ENCODE results near the gene HECW1.

Gene HECW1

DNA sequence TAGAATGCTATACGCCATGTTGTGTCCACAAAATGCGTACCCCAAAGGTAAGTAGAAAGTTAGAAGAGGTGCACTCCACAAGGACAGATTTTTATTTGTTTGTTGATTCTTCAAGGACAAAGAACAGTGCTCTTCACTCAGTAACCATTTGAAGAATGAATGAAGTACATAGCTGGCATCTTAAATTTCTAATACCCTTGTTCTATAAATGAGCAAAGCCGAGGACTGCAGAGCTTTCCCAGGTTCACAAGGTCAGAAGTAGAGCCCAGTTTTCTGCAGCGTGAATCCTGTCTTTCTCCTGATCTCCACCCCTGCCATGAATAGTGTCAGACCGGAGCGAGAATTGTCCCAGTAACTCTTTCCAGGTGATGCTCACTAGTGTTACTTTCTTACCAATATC, 9.5 kb downstream of the HECW1 start:
- TF ChIP-seq, protein P1, sequence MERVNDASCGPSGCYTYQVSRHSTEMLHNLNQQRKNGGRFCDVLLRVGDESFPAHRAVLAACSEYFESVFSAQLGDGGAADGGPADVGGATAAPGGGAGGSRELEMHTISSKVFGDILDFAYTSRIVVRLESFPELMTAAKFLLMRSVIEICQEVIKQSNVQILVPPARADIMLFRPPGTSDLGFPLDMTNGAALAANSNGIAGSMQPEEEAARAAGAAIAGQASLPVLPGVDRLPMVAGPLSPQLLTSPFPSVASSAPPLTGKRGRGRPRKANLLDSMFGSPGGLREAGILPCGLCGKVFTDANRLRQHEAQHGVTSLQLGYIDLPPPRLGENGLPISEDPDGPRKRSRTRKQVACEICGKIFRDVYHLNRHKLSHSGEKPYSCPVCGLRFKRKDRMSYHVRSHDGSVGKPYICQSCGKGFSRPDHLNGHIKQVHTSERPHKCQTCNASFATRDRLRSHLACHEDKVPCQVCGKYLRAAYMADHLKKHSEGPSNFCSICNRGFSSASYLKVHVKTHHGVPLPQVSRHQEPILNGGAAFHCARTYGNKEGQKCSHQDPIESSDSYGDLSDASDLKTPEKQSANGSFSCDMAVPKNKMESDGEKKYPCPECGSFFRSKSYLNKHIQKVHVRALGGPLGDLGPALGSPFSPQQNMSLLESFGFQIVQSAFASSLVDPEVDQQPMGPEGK (CRISPR knock-in tag; IDR thresholded peaks at IDR 0.05; ENCODE audit: borderline replicate concordance), result no peak
- TF ChIP-seq RARB (CRISPR knock-in tag; IDR thresholded peaks at IDR 0.05) (no peak), ZC3H10 (CRISPR knock-in tag; IDR thresholded peaks at IDR 0.05) (no peak), TCF4 (CRISPR knock-in tag; IDR thresholded peaks at IDR 0.05; ENCODE audit: borderline replicate concordance) (no peak), ZNF565 (CRISPR knock-in tag; conservative IDR thresholded peaks at IDR 0.05; ENCODE audit: low read depth) (no peak)
- TF ChIP-seq, protein P2, sequence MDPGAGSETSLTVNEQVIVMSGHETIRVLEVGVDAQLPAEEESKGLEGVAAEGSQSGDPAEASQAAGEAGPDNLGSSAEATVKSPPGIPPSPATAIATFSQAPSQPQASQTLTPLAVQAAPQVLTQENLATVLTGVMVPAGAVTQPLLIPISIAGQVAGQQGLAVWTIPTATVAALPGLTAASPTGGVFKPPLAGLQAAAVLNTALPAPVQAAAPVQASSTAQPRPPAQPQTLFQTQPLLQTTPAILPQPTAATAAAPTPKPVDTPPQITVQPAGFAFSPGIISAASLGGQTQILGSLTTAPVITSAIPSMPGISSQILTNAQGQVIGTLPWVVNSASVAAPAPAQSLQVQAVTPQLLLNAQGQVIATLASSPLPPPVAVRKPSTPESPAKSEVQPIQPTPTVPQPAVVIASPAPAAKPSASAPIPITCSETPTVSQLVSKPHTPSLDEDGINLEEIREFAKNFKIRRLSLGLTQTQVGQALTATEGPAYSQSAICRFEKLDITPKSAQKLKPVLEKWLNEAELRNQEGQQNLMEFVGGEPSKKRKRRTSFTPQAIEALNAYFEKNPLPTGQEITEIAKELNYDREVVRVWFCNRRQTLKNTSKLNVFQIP (CRISPR knock-in tag; IDR thresholded peaks at IDR 0.05; ENCODE audit: borderline replicate concordance, low read depth), result no peak
- ATAC-seq, result no peak

DNA sequence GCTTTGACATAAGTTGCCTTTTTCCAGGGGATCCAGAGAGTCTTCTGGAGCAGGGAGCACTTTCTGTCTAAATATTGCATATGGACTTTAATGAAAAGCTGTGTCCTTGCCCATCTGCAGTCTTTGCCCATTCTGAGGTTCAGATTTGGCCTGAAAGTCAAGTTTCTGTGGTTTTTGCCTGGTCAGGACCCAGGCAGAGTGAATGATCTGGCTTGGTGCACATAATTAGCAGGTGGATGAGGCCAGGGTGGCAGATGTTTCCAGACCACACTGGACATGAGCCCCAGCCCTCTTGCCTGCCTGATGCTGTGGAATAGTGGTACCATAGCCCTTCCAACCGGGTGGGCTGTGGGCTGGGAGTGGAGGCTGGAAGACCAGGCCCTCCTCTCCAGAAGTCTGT, 11.0 kb downstream of the HECW1 start:
- no peak for ATAC-seq
- TF ChIP-seq RARB (CRISPR knock-in tag; IDR thresholded peaks at IDR 0.05) (no peak), TCF4 (CRISPR knock-in tag; IDR thresholded peaks at IDR 0.05; ENCODE audit: borderline replicate concordance) (no peak), ZFP30 (CRISPR knock-in tag; IDR thresholded peaks at IDR 0.05) (no peak), SNAI2 (CRISPR knock-in tag; IDR thresholded peaks at IDR 0.05) (no peak), ZNF70 (CRISPR knock-in tag; IDR thresholded peaks at IDR 0.05) (no peak), ZC3H10 (CRISPR knock-in tag; IDR thresholded peaks at IDR 0.05) (no peak), TOX (CRISPR knock-in tag; IDR thresholded peaks at IDR 0.05; ENCODE audit: borderline replicate concordance) (no peak), PPARA (CRISPR knock-in tag; IDR thresholded peaks at IDR 0.05; ENCODE audit: borderline replicate concordance) (no peak), OSR1 (CRISPR knock-in tag; IDR thresholded peaks at IDR 0.05) (no peak), ESRRG (CRISPR knock-in tag; IDR thresholded peaks at IDR 0.05) (no peak), ISL1 (CRISPR knock-in tag; IDR thresholded peaks at IDR 0.05) (no peak), ZFP3 (CRISPR knock-in tag; IDR thresholded peaks at IDR 0.05) (no peak), CSDC2 (CRISPR knock-in tag; IDR thresholded peaks at IDR 0.05) (no peak), ZNF8 (CRISPR knock-in tag; IDR thresholded peaks at IDR 0.05) (no peak), GLIS3 (CRISPR knock-in tag; IDR thresholded peaks at IDR 0.05) (no peak)
- TF ChIP-seq, protein P3, sequence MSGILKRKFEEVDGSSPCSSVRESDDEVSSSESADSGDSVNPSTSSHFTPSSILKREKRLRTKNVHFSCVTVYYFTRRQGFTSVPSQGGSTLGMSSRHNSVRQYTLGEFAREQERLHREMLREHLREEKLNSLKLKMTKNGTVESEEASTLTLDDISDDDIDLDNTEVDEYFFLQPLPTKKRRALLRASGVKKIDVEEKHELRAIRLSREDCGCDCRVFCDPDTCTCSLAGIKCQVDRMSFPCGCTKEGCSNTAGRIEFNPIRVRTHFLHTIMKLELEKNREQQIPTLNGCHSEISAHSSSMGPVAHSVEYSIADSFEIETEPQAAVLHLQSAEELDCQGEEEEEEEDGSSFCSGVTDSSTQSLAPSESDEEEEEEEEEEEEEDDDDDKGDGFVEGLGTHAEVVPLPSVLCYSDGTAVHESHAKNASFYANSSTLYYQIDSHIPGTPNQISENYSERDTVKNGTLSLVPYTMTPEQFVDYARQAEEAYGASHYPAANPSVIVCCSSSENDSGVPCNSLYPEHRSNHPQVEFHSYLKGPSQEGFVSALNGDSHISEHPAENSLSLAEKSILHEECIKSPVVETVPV (CRISPR knock-in tag; IDR thresholded peaks at IDR 0.05), result no peak
- TF ChIP-seq, protein P1 (CRISPR knock-in tag; IDR thresholded peaks at IDR 0.05; ENCODE audit: borderline replicate concordance), result no peak
- TF ChIP-seq, protein P2 (CRISPR knock-in tag; IDR thresholded peaks at IDR 0.05; ENCODE audit: borderline replicate concordance, low read depth), result no peak

DNA sequence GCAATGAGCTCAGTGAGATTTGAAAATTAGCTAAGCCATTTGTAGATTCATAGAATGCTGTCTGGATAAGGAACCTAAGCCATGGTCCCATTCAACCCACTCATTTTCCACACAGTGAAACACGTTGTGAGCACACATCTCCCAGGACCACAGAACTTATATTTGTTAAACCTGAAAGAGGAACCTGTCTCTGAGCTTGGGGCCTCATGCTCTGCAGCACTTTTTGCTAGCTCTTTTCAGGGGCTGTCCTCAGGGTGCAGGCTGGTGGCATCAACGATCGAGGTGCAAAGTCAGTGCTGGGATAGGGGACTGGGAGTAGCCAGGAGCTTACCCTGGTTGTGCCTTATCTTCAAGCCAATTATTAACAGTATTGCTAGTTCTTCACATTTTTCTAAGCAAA, 11.9 kb downstream of the HECW1 start:
- ATAC-seq, result no peak
- TF ChIP-seq ESRRG (CRISPR knock-in tag; IDR thresholded peaks at IDR 0.05) (no peak), BACH2 (CRISPR knock-in tag; IDR thresholded peaks at IDR 0.05; ENCODE audit: borderline replicate concordance) (no peak), ZNF70 (CRISPR knock-in tag; IDR thresholded peaks at IDR 0.05) (no peak), SNAI2 (CRISPR knock-in tag; IDR thresholded peaks at IDR 0.05) (no peak), ZNF565 (CRISPR knock-in tag; conservative IDR thresholded peaks at IDR 0.05; ENCODE audit: low read depth) (no peak), CSDC2 (CRISPR knock-in tag; IDR thresholded peaks at IDR 0.05) (no peak)
- TF ChIP-seq, protein P1 (CRISPR knock-in tag; IDR thresholded peaks at IDR 0.05; ENCODE audit: borderline replicate concordance), result no peak
- TF ChIP-seq, protein P2 (CRISPR knock-in tag; IDR thresholded peaks at IDR 0.05; ENCODE audit: borderline replicate concordance, low read depth), result no peak

Measured in SK-N-SH treated with all-trans-retinoic acid at 6 μM for 48 hours (cell line).